ENCODE data around the gene NTM.
A peak's percentile ranks its signal among the peaks of the same experiment; 100 is the strongest.

The NTM gene

DNA sequence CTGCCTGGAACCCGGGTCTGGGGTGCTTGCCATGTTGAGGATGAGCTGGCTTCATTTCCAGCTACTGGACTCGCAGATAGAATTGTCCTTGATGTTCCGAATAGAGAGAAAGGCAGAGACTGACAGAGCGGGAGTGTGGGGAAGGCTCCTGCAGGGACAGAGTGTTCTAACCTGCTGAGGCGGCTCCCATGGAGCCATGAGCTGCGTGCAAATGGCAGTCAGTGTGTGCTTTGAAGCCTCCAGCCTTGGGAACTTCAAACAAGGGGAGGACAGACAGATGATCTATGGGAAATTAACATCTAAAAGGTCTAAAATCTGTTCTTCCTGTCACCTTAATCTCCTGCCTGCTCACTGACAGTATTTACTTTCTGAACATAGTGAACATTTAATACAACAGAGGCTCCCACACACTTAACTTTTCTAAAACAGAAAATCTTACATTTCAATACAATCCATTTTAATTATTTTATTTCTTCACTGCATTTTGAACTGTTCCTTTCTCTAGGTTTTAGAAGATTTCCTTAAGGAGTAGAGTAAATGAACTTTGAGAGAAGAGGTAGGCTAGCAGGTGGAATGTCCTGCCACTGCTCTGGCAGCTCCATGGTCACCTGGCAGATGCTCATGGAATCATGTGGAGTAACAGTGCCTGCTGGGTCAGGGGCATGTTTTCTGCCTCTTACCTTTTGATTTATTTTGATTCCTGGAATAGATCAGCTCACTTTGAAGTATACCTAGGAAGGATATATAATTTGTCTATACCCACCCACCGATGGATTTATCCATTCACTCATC is 481.7 kb downstream of the NTM start:
- DNase-seq, result no peak

DNA sequence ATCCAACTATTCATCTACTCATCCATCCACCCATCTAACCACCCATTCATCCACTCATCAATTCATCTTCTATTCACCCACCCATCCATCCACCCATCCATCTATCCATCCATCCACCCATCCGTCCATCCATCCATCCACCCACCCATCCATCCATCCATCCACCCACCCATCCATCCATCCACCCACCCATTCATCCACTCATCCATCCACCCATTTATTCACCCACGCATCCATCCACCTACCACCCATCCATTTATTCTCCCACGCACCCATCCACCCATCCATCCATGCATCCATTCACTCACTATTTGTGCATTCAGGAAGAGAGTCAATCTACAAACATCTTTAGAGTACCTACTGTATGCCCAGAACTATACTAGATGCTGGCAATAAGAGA is 482.3 kb downstream of the NTM start:
- DNase-seq, result no peak

DNA sequence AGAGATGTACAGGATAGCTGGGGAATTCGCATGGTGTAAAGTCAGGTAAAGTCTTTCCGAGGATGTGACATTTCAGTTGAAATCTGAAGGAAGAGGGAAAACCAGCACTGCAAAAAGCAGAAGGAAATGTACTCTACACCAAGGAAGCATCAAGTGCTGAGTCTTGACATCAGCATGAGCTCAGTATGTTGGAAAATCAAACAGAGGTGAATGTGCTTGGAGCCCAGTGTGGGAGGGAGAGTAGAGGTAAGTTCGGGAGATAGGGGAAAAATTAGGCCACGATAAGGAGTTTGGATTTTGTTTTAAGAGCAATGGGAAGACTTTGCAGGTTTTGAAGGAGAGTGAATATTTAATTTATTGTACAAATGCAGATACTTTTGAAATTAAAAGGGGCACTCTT is 484.0 kb downstream of the NTM start:
- DNase-seq, result no peak

DNA sequence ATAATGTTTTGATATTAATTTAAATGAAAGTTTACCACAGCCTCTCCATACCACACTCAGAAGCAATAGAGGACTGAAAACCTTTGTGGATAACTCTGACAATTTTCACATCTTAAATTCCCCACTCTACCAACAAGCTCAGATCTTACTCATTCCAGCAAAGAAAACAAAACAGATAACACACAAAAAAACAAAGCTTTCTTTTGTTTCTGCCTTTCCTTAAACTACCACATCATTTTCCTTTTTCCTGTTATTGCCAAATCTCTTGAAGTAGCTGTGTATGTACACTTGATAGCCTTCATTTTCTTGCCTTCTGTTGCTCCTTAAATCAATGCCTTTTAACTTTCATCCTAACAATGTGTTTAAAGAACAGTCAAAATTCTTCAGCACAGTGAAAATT is 484.9 kb downstream of the NTM start:
- no peak for DNase-seq

DNA sequence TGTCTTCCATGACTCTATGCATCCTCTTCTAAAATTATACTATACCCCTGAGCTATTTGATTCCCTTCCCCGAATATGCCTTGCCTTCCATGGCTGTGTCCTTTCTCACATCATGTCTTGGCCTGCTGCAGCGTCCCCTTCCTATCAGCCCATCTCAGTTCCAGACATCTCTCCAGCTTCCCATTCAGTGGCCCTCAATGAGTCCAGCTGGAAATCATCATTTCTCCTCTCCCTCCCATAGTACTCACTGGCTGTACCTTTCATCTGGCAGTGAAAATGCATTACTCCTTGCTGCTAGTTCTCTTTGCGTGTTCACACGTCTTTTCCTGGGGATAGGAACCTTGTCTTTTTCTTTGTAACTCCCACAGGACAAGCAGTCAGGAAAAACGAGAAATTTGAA is 486.8 kb downstream of the NTM start:
- no peak for DNase-seq

DNA sequence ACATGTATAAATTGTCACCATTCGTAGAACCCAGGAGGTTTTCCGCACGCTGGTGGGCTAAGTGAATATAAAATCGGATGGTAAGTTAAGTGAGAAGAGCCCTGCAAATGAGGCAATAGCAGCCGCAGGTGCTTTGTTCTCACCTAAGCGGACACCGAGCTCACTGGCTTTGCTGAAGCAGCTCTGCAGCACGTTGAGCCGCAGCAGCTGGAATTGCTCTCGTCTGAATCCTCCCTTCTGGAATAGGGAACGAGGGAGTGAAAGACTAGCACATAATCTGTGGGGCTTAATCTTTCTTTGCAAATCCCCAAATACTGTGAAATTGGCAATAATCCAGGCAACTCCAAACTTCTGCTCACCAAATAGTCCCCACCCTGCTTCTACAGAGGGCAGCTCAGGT is 488.1 kb downstream of the NTM start:
- no peak for DNase-seq

DNA sequence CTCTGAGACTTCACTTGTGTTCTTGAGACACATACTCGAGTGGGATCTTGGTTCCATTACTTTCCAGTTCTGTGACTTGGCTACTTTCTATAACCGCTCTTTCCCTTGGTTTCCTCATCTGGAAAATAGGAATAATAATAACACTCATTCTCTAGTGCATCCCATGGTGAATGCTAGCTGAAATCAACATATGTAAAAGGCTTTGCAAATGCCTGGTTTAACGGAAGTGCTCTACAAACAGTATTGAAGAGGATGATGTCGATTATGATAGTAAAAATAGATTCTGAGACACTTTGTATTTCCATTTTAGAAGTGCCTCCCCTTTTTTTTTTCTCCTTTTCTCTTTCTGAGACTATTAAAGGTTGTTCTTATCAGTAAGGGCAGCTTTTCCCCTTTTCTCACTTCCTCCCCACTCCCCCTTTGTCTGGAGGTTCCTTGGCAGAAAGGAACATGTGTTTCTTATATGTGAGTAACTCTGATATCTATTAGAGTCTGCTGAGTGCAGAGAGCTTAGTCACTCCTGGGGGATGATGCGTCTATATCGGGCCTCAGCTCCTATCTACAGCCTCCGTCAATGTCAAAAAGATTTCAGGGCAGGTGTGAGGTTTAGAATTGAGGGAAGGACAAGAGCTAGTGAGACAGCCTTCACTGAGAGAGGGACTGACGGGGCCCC is 489.3 kb downstream of the NTM start:
- no peak for DNase-seq

DNA sequence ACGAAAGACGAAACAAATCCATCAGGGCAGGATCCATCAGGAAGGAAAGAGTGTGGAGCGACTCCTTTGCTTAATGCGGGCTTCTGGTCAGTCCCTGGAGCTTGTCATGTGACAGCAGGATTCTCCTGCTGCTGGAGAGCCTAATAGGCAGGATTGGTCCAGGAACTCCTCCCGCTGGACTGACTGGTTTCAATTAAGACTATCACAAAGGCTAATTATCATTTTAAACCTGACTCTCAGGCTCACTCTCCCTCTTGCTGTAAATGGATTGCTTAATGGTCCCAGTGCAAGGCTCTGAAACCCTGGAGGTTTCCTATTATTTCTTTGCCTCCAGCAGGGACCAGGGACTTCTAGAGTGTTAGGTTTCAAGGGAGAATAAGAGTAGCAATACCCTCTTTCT is 493.8 kb downstream of the NTM start:
- no peak for DNase-seq

DNA sequence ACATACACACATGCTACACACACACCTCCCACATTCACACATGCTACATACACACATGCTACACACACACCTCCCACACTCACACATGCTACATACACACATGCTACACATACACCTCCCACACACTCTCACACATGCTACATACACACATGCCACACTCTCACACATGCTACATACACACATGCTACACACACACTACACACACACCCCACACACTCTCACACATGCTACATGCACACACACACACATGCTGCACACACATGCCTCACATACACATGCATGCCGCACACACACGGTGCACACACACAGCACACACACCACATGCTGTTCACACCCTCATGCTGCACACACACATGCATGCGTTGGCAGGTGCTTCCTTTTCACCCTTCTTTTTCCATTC is 495.4 kb downstream of the NTM start:
- DNase-seq, result no peak

DNA sequence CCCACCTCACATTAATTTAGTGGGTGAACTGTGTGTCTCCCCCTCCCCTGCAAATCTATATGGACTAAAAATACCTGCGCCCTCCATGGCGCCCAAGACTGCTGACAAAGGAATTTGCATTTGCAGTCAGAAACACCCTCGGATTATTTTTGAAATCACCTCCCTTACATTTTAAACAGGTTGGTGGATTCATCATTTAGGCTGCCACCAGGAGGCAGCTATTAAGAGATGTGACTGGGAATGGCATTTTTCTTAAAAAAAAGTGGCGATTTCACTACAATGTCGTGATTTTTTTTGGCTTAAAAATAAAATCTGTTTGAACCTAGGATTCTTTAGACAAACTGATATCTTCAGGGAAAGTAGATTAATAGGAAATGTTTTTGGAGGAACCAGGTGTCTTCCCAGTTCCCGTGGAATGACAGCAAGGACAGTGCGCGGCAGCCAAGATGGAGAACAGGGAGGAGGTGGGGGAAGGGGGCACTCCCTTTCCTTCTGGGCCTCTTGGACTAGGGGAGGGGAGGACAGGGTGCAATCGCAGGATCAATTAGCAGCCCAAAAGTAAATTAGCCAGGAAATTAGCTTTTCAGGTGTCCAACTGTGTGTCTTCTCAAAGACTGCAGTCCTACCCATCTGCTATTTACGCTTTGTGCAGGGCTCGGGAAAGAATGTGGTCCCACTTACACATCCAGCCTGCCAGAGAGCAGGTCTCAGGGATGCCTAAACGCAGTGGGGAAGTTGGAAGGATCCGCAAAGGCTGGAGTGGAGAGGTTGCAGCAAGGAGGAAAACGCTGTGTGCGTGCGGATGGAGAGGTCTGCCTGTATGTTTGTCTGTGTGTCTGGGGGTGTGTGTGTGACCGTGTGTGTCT is 496.4 kb downstream of the NTM start:
- DNase-seq, result no peak

DNA sequence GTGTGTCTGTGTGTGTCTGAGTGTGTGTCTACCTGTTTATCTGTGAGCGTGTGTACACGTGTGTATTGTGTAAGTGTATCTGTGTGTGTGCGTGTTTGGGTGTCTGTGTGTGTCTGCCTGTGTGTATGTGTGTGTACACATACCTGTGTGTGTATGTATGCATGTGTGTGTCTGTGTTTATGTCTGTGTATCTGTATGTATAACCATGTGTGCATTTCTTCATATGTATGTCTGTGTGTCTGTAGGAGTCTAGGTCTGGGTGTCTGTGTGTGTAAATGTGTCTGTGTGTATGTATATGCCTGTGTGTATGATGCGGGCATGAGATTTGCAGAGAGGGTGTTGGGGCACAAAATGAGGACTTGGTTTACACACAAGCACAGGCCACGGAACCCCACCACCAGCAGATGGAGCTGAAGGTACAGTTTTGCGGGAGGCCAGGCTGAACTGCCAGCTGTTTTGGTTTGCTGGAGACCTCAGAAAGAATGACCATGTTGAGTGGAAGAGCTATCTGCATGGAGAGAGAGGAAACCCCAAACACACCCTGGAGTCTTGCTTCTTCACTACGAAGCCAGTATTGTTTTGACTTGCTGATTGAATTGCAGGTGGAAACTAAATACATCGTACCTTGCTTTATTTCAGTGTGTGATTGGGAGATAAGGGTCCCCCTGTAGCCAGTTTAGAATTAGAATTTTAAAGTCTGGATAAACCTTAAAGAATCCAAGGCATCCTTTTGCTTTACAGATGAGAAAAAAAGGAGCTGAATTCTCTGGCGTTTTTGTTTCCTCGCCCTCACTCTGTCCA is 497.2 kb downstream of the NTM start:
- DNase-seq, result peak; percentile 65

DNA sequence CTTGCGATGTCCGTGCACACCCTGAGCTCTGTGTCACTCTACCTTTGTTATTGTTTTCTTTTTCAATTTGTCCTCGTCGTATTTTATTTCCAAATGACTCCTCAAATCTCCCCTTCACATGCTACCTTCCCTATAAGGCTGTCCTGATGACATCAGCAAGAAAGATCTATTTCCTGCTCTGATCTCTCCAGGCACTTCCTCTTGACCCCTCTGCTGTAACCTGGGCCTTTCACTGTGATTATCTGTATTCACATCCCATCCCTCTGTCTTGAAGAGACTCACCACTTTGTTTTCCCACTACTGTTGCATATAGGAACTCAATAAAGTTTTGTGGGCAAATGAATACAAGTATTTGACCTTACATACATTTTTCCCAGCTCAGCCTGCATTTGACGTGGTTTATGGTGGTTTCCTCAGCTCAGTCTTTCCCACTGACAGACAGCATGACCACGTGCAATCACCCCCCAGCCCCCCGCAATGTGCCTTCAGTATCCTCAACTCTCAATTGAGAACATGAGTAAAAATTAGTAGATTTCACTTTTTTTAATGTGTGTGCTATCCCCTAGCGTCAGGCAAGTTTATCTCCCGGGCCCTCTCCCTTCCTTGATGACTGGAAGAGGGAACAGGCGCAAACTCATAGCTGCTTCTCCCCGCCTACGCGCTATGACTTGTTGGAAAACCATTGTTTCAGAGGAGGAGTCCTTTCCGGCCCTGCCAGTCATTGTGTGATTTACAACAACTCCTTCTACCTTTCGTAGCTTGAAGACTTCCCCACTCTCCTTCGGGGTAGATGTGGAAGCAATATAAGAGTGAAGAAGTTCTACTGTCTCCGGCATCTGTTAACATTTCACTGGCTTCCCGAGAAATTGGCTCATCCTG is 498.5 kb downstream of the NTM start:
- no peak for DNase-seq

DNA sequence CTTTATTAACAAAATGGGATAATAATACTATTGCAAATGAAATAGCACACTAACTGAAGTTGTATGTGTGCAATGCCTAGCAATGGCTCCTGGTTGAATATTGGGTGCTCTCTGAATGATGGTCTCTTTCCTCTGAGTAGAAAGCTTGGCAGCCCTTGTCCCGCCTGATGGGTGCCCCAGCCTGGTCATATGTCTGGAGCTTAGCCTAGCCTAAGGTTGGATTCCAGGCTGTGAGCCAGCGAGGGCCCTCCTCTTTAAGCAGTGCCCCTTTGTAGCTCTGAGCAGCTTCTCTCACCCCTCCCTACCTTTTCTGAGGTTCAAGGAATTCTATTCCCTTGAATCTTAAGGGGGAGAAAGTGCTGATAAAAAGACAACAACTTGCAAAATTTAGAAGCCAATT is 499.9 kb downstream of the NTM start:
- DNase-seq, result no peak

DNA sequence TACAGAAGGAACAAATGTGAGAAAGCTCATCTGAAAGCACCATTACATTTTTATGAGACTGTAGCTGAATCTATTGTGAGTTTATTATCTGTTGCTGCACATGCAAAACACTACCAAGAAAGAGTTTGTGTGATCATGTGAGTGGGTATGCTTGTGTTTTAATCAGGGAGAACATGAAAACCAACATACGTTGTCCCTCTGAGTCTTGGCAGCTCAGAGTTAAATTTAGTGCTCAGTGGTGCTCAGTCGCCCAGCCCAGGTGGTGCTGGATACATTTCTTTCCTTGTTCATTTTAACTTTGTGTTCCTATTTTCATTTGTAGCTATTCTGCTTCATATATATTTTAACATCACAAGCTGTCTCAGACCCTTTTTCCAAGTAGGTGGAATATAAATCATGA is 500.6 kb downstream of the NTM start:
- DNase-seq, result no peak

DNA sequence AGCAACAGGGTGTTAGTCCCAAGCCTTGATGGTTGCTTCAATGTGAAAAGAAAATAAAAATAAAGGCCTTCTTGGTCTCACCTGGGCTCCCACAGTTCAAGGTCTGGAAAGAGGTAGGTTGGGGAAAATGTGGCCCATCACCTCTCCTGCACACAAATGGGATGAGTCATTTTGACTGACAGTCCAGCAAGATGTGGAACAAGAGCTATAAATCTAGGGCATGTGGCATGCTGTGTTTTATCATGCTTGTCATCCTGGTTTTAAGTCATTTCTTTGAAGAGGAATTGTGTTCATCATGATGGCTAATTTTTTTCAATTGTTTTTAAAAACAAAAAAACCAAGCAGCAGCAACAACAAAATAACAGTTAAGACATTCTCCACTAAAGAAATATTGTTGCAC is 503.7 kb downstream of the NTM start:
- no peak for DNase-seq

DNA sequence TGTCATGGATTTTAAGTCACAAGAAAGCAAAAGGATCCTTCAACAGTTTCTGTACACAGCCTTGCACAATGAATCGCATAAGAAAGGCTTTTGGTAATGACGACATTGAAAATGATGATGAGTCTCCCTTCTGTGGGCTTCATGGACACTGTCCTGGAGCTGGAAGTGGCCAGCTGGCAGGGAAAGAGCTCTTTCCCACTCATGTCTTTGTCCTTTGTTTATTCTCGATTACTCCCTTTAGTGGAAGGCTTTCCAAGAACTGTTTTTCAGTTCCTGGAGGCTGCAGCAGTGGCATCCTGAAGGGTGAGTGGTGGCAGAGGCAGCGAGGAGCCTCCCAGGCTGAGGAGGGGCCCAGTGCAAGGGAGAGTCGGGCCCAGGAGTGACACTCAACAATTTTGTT is 505.2 kb downstream of the NTM start:
- DNase-seq, result no peak

DNA sequence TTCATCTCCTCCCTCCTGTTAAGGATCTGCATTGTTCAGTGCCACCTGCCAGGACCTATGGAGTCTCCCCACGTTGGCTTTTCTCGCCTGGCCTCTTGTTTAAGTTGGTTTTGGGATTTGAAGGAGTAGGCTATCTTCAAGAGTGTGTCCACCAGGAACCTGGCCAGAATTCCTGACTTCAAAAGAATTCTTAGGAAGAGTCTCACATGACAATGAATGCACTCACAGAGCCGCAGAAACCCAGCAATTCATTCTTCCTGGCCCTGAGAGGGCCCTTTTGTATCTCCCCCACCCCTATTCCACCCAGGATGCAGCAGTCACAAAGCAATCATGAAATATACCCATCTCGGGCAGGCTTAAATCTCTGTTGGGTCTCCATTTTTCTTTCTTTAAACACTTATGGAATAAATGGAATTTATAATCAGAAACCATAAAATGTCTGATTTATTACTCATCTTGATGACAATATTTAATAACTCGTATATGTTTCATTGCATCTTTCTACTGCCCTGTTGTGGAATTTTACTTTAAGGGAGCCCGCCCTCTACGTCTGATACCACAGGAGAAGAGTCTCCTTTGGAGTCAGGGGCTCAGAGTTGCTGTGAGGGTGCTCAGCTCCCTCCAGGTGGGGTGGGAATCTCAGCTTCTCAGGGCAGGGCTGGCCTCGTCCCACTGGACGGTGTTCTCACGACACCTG is 507.0 kb downstream of the NTM start:
- DNase-seq, result no peak

DNA sequence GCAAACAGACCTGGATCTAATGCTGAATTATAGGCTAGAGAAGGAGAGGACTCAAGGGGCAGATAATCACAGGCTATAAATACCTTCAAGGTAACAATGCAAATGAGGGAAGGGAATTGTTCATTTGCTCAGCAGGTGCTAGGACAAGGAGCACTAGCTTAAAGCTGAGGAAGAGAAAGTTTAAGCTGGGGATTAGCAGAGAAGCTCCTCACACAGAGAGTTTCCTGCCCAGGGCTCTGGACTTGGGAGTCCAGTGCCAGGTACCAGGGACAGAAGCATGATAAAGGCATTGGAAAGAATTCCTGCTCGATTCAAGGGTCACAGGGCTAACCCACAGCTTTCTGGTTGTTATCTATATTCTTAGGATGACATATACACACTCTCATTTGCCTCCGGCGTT is 509.9 kb downstream of the NTM start:
- DNase-seq, result no peak

DNA sequence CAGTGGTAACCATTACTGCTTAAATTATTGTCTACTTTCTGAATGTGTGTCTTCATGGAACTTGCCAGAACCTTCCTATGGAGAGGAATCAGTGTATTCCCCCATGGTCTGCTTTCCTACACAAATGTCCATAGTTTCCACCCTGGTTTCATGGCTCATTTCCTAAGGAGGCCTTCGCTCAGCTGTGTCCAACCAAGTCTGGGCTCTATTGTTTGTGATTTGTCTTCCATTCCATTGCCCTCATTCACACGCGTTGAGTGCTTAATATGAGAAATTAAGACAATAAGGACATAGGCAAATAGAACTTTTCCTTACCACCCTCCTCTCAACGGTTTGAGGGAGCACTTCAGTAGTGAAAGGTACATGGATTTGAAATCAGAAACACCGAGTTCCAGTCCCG is 510.6 kb downstream of the NTM start:
- DNase-seq, result no peak

DNA sequence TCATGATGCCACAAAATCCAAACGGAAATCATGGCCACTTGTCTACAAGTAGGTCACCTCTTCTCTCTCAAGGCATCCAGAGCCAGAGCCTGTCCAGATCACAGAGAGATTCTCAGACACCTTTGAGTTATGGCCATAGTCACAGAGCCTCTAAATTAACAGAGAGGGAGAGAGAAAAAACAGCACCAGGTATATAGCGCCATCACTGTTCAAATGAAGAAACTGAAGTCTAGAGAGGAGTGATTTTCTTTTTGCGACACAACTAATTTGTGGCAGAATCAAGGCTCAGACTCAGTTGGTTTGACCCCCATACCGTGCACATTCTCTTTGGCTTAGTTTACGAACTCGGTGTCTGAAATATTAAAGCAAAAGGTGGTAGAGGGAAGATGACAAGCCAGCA is 512.9 kb downstream of the NTM start:
- DNase-seq, result no peak

DNA sequence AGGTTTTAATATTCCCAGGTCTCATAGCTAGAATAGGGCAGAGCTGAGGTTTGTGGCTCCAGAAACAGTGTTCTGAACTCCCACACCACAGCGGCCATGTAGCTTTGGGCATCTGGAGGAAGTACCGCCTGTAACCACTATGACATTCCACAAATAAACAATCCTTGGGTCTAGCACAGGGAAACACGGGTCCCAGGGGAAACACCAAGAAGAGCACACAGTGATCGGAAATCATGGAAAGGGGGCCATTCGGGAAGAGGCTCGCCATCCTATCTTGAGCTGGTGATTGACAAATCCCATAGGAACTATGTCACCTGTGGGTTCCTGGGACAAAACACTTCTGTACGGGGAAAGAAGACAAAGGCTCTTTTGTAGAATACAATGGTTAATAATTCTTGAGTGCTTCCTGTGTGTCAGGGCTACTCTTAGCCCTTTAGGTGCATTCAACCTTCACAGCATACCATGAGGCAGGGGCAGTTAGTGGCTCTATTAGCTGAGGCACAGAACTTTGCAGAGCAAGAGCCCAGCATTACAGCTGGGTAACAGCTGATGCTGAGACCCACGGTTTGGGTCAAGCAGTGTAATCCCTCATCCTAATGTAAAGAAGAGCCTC is 514.2 kb downstream of the NTM start:
- no peak for DNase-seq

Measured in NCI-H1092 (cell line).